ENCODE data around the gene PPP1R3F. TPM values are rescaled to one million over a fixed set of nuclear protein-coding genes. Genes with fewer than 3 reads are reported as not detected.

The PPP1R3F gene
- polyA plus RNA-seq, 4 donors = 0.67 to 3.4 (median 2.3) TPM

DNA sequence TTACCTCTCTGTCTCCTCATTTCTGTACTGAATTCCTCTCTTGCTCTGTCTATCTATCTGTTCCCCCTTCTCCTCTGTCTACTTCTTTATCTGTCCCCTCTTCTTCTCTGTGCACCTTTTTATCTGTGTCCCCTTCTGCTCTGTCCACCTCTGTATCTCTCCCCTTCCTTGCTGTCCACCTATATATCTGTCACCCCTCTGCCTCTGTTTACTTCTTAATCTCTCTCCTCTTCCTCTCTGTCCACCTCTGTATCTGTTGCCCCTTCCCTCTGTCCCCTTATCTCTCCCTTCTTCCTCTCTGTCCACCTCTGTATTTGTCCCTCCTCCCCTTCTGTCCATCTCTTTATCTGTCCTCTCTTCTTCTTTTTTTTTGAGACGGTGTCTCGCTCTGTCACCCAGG is 25.4 kb upstream of the PPP1R3F start:
- Histone ChIP-seq H3K27ac (ENCODE audit: low read depth in 1 of 3, low read length in 2 of 3) (no peak overlapping the region), H3K4me1 (ENCODE audit: control insufficient read depth in 3 of 3, insufficient read depth in 2 of 3, low read depth in 1 of 3, low read length in 2 of 3) (no peaks in the 10 kb centered on the region), H3K9me3 (ENCODE audit: control insufficient read depth in 2 of 2, insufficient read depth in 1 of 2, low read depth in 1 of 2, low read length in 1 of 2) (no peaks in the 10 kb centered on the region), H3K4me3 (ENCODE audit: low read depth in 1 of 3, low read length in 3 of 3) (no peak overlapping the region), H3K36me3 (ENCODE audit: control insufficient read depth in 3 of 3, insufficient read depth in 2 of 3, low read depth in 1 of 3, low read length in 3 of 3) (peaks cover 0 to 47% (median 0%) of the 10 kb centered on the region in 3 donors), H3K27me3 (ENCODE audit: control insufficient read depth in 3 of 3, insufficient read depth in 3 of 3, low read length in 3 of 3) (no peaks in the 10 kb centered on the region)
- WGBS, 3 donors = 87 to 96% (median 94%) methylated on average over 2 of the region's 2 CpGs
- FAIRE-seq = no peak
- no peak for DNase-seq

DNA sequence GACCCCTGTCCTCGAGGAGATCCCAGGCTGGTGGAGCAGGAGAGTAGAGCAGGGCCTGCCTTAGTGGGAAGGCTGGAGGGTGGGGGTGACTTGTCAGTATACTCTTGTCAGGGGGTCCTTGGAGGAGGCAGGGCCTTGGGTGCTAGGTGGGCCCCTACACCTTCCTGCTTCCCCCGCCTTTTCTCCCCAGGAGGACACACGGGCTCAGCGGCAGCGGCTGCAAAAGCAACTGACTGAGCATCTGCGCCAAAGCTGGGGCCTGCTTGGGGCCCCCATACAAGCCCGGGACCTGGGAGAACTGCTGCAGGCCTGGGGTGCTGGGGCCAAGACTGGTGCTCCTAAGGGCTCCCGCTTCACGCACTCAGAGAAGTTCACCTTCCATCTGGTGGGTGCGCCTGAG is 23.1 kb upstream of the PPP1R3F start:
- no peak overlapping the region for H3K4me3 ChIP-seq (ENCODE audit: low read depth in 1 of 3, low read length in 3 of 3)
- no peaks in the 10 kb centered on the region for H3K9me3 ChIP-seq (ENCODE audit: control insufficient read depth in 2 of 2, insufficient read depth in 1 of 2, low read depth in 1 of 2, low read length in 1 of 2)
- no peaks in the 10 kb centered on the region for H3K4me1 ChIP-seq (ENCODE audit: control insufficient read depth in 3 of 3, insufficient read depth in 2 of 3, low read depth in 1 of 3, low read length in 2 of 3)
- H3K36me3 ChIP-seq (ENCODE audit: control insufficient read depth in 3 of 3, insufficient read depth in 2 of 3, low read depth in 1 of 3, low read length in 3 of 3) = peaks cover 0 to 52% (median 0%) of the 10 kb centered on the region in 3 donors
- H3K27ac ChIP-seq (ENCODE audit: low read depth in 1 of 3, low read length in 2 of 3) = no peak overlapping the region
- no peak for FAIRE-seq
- no peaks in the 10 kb centered on the region for H3K27me3 ChIP-seq (ENCODE audit: control insufficient read depth in 3 of 3, insufficient read depth in 3 of 3, low read length in 3 of 3)
- no peak for DNase-seq
- WGBS, 3 donors = 84 to 95% (median 84%) methylated on average over 5 to 10 of the region's 10 CpGs

- DNase-seq (no peak), FAIRE-seq (no peak)
- Histone ChIP-seq H3K36me3 (ENCODE audit: control insufficient read depth in 3 of 3, insufficient read depth in 2 of 3, low read depth in 1 of 3, low read length in 3 of 3) (peaks cover 0 to 46% (median 0%) of the 10 kb centered on the region in 3 donors), H3K27me3 (ENCODE audit: control insufficient read depth in 3 of 3, insufficient read depth in 3 of 3, low read length in 3 of 3) (no peaks in the 10 kb centered on the region), H3K27ac (ENCODE audit: low read depth in 1 of 3, low read length in 2 of 3) (no peak overlapping the region), H3K4me3 (ENCODE audit: low read depth in 1 of 3, low read length in 3 of 3) (no peak overlapping the region), H3K4me1 (ENCODE audit: control insufficient read depth in 3 of 3, insufficient read depth in 2 of 3, low read depth in 1 of 3, low read length in 2 of 3) (no peaks in the 10 kb centered on the region), H3K9me3 (ENCODE audit: control insufficient read depth in 2 of 2, insufficient read depth in 1 of 2, low read depth in 1 of 2, low read length in 1 of 2) (no peaks in the 10 kb centered on the region)
- WGBS, 3 donors = 87 to 97% (median 94%) methylated on average over 9 to 11 of the region's 11 CpGs
These were observed 22.2 kb upstream of the PPP1R3F start for GRCh38 chrX:49247346-49247745.

DNA sequence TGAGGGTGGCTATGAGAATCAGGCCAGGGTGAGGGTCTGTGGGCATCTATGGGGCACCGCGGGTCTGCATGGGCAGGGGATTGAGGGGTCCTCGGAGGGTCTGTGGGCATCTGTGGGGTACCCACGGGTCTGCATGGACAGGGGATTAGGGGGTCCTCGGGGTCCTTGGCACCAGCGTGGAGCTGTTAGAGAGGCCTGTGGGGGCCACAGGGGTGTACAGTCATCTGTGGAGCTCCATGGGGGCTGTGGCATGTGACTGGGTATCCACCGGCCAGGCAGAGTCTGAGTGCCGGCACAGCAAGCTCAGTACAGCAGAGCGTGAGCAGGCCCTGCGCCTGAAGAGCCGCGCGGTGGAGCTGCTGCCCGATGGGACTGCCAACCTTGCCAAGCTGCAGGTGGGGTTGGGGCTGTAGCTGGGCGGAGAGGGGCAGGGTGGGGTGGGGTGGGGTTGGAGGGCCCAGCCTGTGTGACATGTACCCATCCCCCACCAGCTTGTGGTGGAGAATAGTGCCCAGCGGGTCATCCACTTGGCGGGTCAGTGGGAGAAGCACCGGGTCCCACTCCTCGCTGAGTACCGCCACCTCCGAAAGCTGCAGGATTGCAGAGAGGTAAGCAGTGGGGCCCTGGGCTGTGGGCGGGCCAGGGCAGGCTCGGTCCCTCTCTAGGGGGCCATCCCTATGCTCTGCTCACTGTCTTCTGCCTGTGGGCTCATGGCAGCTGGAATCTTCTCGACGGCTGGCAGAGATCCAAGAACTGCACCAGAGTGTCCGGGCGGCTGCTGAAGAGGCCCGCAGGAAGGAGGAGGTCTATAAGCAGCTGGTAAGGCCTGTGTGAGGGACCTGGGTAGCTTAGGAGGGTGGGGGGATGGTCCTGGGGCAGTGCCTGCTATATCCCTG is 21.4 kb upstream of the PPP1R3F start:
- DNase-seq = no peak
- H3K27ac ChIP-seq (ENCODE audit: low read depth in 1 of 3, low read length in 2 of 3) = no peak overlapping the region
- FAIRE-seq = no peak

GRCh38 chrX:49249071-49249470 is 20.5 kb upstream of the PPP1R3F start:
- Histone ChIP-seq H3K4me1 (ENCODE audit: control insufficient read depth in 3 of 3, insufficient read depth in 2 of 3, low read depth in 1 of 3, low read length in 2 of 3) (no peaks in the 10 kb centered on the region), H3K27ac (ENCODE audit: low read depth in 1 of 3, low read length in 2 of 3) (no peak overlapping the region), H3K36me3 (ENCODE audit: control insufficient read depth in 3 of 3, insufficient read depth in 2 of 3, low read depth in 1 of 3, low read length in 3 of 3) (peaks cover 0 to 35% (median 0%) of the 10 kb centered on the region in 3 donors), H3K9me3 (ENCODE audit: control insufficient read depth in 2 of 2, insufficient read depth in 1 of 2, low read depth in 1 of 2, low read length in 1 of 2) (no peaks in the 10 kb centered on the region), H3K27me3 (ENCODE audit: control insufficient read depth in 3 of 3, insufficient read depth in 3 of 3, low read length in 3 of 3) (no peaks in the 10 kb centered on the region), H3K4me3 (ENCODE audit: low read depth in 1 of 3, low read length in 3 of 3) (no peak overlapping the region)
- FAIRE-seq (no peak), DNase-seq (no peak)
- WGBS, 3 donors = 79 to 90% (median 90%) methylated on average over 6 of the region's 6 CpGs

More for the DNA sequence above, 21.4 kb upstream of the PPP1R3F start:
- H3K36me3 ChIP-seq (ENCODE audit: control insufficient read depth in 3 of 3, insufficient read depth in 2 of 3, low read depth in 1 of 3, low read length in 3 of 3) = peaks cover 0 to 38% (median 0%) of the 10 kb centered on the region in 3 donors
- no peaks in the 10 kb centered on the region for H3K27me3 ChIP-seq (ENCODE audit: control insufficient read depth in 3 of 3, insufficient read depth in 3 of 3, low read length in 3 of 3)
- H3K4me1 ChIP-seq (ENCODE audit: control insufficient read depth in 3 of 3, insufficient read depth in 2 of 3, low read depth in 1 of 3, low read length in 2 of 3) = no peaks in the 10 kb centered on the region
- no peaks in the 10 kb centered on the region for H3K9me3 ChIP-seq (ENCODE audit: control insufficient read depth in 2 of 2, insufficient read depth in 1 of 2, low read depth in 1 of 2, low read length in 1 of 2)
- 90 to 98% (median 91%) methylated on average over 22 to 28 of the region's 28 CpGs for WGBS, 3 donors
- H3K4me3 ChIP-seq (ENCODE audit: low read depth in 1 of 3, low read length in 3 of 3) = no peak overlapping the region

- Histone ChIP-seq H3K4me1 (ENCODE audit: control insufficient read depth in 3 of 3, insufficient read depth in 2 of 3, low read depth in 1 of 3, low read length in 2 of 3) (no peaks in the 10 kb centered on the region), H3K27me3 (ENCODE audit: control insufficient read depth in 3 of 3, insufficient read depth in 3 of 3, low read length in 3 of 3) (no peaks in the 10 kb centered on the region), H3K36me3 (ENCODE audit: control insufficient read depth in 3 of 3, insufficient read depth in 2 of 3, low read depth in 1 of 3, low read length in 3 of 3) (peaks cover 0 to 35% (median 0%) of the 10 kb centered on the region in 3 donors), H3K9me3 (ENCODE audit: control insufficient read depth in 2 of 2, insufficient read depth in 1 of 2, low read depth in 1 of 2, low read length in 1 of 2) (no peaks in the 10 kb centered on the region), H3K27ac (ENCODE audit: low read depth in 1 of 3, low read length in 2 of 3) (no peak overlapping the region), H3K4me3 (ENCODE audit: low read depth in 1 of 3, low read length in 3 of 3) (no peak overlapping the region)
- FAIRE-seq (no peak), DNase-seq (no peak)
- WGBS, 3 donors = 86 to 95% (median 90%) methylated on average over 8 to 9 of the region's 9 CpGs
These were observed 20.0 kb upstream of the PPP1R3F start for GRCh38 chrX:49249616-49250015.

GRCh38 chrX:49250066-49250465 is 19.5 kb upstream of the PPP1R3F start:
- no peaks in the 10 kb centered on the region for H3K4me1 ChIP-seq (ENCODE audit: control insufficient read depth in 3 of 3, insufficient read depth in 2 of 3, low read depth in 1 of 3, low read length in 2 of 3)
- FAIRE-seq (no peak), DNase-seq (no peak)
- H3K27ac ChIP-seq (ENCODE audit: low read depth in 1 of 3, low read length in 2 of 3) = no peak overlapping the region
- no peaks in the 10 kb centered on the region for H3K9me3 ChIP-seq (ENCODE audit: control insufficient read depth in 2 of 2, insufficient read depth in 1 of 2, low read depth in 1 of 2, low read length in 1 of 2)
- H3K36me3 ChIP-seq (ENCODE audit: control insufficient read depth in 3 of 3, insufficient read depth in 2 of 3, low read depth in 1 of 3, low read length in 3 of 3) = peaks cover 0 to 35% (median 0%) of the 10 kb centered on the region in 3 donors
- WGBS, 3 donors = 91 to 97% (median 96%) methylated on average over 13 of the region's 13 CpGs
- H3K4me3 ChIP-seq (ENCODE audit: low read depth in 1 of 3, low read length in 3 of 3) = no peak overlapping the region
- H3K27me3 ChIP-seq (ENCODE audit: control insufficient read depth in 3 of 3, insufficient read depth in 3 of 3, low read length in 3 of 3) = no peaks in the 10 kb centered on the region

DNA sequence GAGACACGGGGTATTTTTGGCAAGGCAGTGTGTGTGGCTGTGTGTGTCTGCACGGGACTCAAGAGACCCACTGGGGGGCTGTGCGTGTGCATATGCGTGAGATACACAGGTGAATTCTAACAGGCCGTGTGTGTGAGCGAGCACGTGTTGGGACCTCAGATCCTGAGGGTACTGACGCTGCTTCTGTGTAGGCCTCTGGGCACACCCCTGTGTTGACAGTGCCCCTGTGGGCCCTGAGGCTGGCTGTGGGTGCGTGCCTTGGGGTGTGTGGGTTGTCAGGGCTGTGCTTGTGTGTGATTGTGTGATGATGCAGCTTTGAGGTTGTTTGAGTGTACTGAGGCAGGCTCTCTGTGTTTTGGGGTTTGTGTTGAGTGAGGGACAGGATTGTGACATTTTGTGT is 19.0 kb upstream of the PPP1R3F start:
- H3K36me3 ChIP-seq (ENCODE audit: control insufficient read depth in 3 of 3, insufficient read depth in 2 of 3, low read depth in 1 of 3, low read length in 3 of 3) = peaks cover 0 to 35% (median 0%) of the 10 kb centered on the region in 3 donors
- no peaks in the 10 kb centered on the region for H3K27me3 ChIP-seq (ENCODE audit: control insufficient read depth in 3 of 3, insufficient read depth in 3 of 3, low read length in 3 of 3)
- FAIRE-seq = no peak
- no peak for DNase-seq
- 85 to 95% (median 89%) methylated on average over 9 of the region's 9 CpGs for WGBS, 3 donors
- no peaks in the 10 kb centered on the region for H3K9me3 ChIP-seq (ENCODE audit: control insufficient read depth in 2 of 2, insufficient read depth in 1 of 2, low read depth in 1 of 2, low read length in 1 of 2)
- H3K27ac ChIP-seq (ENCODE audit: low read depth in 1 of 3, low read length in 2 of 3) = no peak overlapping the region
- H3K4me1 ChIP-seq (ENCODE audit: control insufficient read depth in 3 of 3, insufficient read depth in 2 of 3, low read depth in 1 of 3, low read length in 2 of 3) = no peaks in the 10 kb centered on the region
- H3K4me3 ChIP-seq (ENCODE audit: low read depth in 1 of 3, low read length in 3 of 3) = no peak overlapping the region

All from small intestine (tissue), 7 donors.